ENCODE data around the gene SLC4A3. TPM values are rescaled to one million over a fixed set of nuclear protein-coding genes. Genes with fewer than 3 reads are reported as not detected.

SLC4A3 gene
- total and polyA plus RNA-seq, 2 donors (not counting 3 experiments of a cell fraction or from before 2014, with no cell fraction given) = 0.29 to 0.35 TPM

GRCh38 chr2:219679041-219679440, 51.6 kb downstream of the SLC4A3 start:
- Histone ChIP-seq H3K27ac (ENCODE audit: insufficient read depth, low read depth, low read length) (no peak overlapping the region), H3K36me3 (ENCODE audit: control insufficient read depth in 2 of 2, extremely low read depth in 1 of 2, insufficient read depth in 2 of 2, low read length in 2 of 2) (no peaks in the 10 kb centered on the region), H3K9ac (replicated peaks; ENCODE audit: extremely low read depth, insufficient read depth, low read length) (no peak overlapping the region), H3K27me3 (ENCODE audit: control insufficient read depth in 2 of 2, insufficient read depth in 2 of 2, low read length in 2 of 2) (peaks cover 0 to 2% of the 10 kb centered on the region in 2 experiments), H3K4me2 (ENCODE audit: insufficient read depth, low read length) (no peak overlapping the region), H3K9me3 (replicated peaks; ENCODE audit: control insufficient read depth, insufficient read depth, low read length) (no peaks in the 10 kb centered on the region), H3K4me1 (ENCODE audit: control insufficient read depth, extremely low read depth, insufficient read depth, low read length) (no peaks in the 10 kb centered on the region), H2AFZ (ENCODE audit: low read depth, low read length) (no peak overlapping the region), H3K9me1 (replicated peaks; ENCODE audit: control insufficient read depth, extremely low read depth, insufficient read depth, low read length) (no peaks in the 10 kb centered on the region), H3K79me2 (ENCODE audit: control insufficient read depth, insufficient read depth, low read length) (no peaks in the 10 kb centered on the region), H4K20me1 (replicated peaks; ENCODE audit: control insufficient read depth, extremely low read depth, insufficient read depth, low read length) (no peaks in the 10 kb centered on the region), H3K4me3 (replicated peaks in 1 of 3; ENCODE audit: insufficient read depth in 1 of 3, low read depth in 1 of 3, low read length in 3 of 3) (no peak overlapping the region)
- dilution Hi-C loops (cut with MboI; ENCODE audit: extremely low pct_ligation_motif_present, low sequenced_read_pairs) = no loop called here
- ChIA-PET CTCF (interaction anchor here (1.2 kb wide), 1 partner anchor 11 kb away, joined by 4 read pairs; no protein-coding TSS in a partner anchor), POLR2A (no interaction called here)
- BruUV-seq (replicated peaks) = no TSS peak
- TF ChIP-seq JUN (IDR thresholded peaks at IDR 0.05; ENCODE audit: borderline replicate concordance, insufficient read depth, insufficient read length, low read depth) = no peak
- intact Hi-C loops (cut with micrococcal nuclease) = no loop called here
- DNase-seq (ENCODE audit: low read depth, low spot score) (no peak), FAIRE-seq (no peak)

- CTCF ChIA-PET = interaction anchor here (1.2 kb wide), 1 partner anchor 10 kb away, joined by 4 read pairs; no protein-coding TSS in a partner anchor
These were observed 52.1 kb downstream of the SLC4A3 start for GRCh38 chr2:219679571-219679970.

More at GRCh38 chr2:219679571-219679970, 52.1 kb downstream of the SLC4A3 start:
- H3K9ac ChIP-seq (replicated peaks; ENCODE audit: extremely low read depth, insufficient read depth, low read length) = no peak overlapping the region
- intact Hi-C loops (cut with micrococcal nuclease) = no loop called here
- no peaks in the 10 kb centered on the region for H3K9me3 ChIP-seq (replicated peaks; ENCODE audit: control insufficient read depth, insufficient read depth, low read length)
- FAIRE-seq = no peak
- no peak for DNase-seq (ENCODE audit: low read depth, low spot score)
- H2AFZ ChIP-seq (ENCODE audit: low read depth, low read length) = no peak overlapping the region
- dilution Hi-C loops (cut with MboI; ENCODE audit: extremely low pct_ligation_motif_present, low sequenced_read_pairs) = no loop called here
- H4K20me1 ChIP-seq (replicated peaks; ENCODE audit: control insufficient read depth, extremely low read depth, insufficient read depth, low read length) = no peaks in the 10 kb centered on the region
- H3K27me3 ChIP-seq (ENCODE audit: control insufficient read depth in 2 of 2, insufficient read depth in 2 of 2, low read length in 2 of 2) = peaks cover 0 to 2% of the 10 kb centered on the region in 2 experiments
- no peaks in the 10 kb centered on the region for H3K79me2 ChIP-seq (ENCODE audit: control insufficient read depth, insufficient read depth, low read length)
- POLR2A ChIA-PET = no interaction called here
- H3K4me1 ChIP-seq (ENCODE audit: control insufficient read depth, extremely low read depth, insufficient read depth, low read length) = no peaks in the 10 kb centered on the region
- no peaks in the 10 kb centered on the region for H3K36me3 ChIP-seq (ENCODE audit: control insufficient read depth in 2 of 2, extremely low read depth in 1 of 2, insufficient read depth in 2 of 2, low read length in 2 of 2)
- H3K4me2 ChIP-seq (ENCODE audit: insufficient read depth, low read length) = no peak overlapping the region
- H3K4me3 ChIP-seq (replicated peaks in 1 of 3; ENCODE audit: insufficient read depth in 1 of 3, low read depth in 1 of 3, low read length in 3 of 3) = no peak overlapping the region
- no TSS peak for BruUV-seq (replicated peaks)
- no peak overlapping the region for H3K27ac ChIP-seq (ENCODE audit: insufficient read depth, low read depth, low read length)
- TF ChIP-seq POLR2AphosphoS5 (IDR thresholded peaks at IDR 0.05; ENCODE audit: insufficient read depth, low read depth, low read length) (no peak), MAX (IDR thresholded peaks at IDR 0.05; ENCODE audit: insufficient read depth, insufficient read length) (no peak), FOS (IDR thresholded peaks at IDR 0.05; ENCODE audit: borderline replicate concordance, insufficient read depth, low read length) (no peak)
- H3K9me1 ChIP-seq (replicated peaks; ENCODE audit: control insufficient read depth, extremely low read depth, insufficient read depth, low read length) = no peaks in the 10 kb centered on the region
